PFSK-1 (cell line): ENCODE measurements around the gene ANKMY1.

ENCODE experiments used
- FOXP2 ChIP-seq: optimal IDR thresholded peaks from 2 replicates; pipeline ENCODE3; 2011; ENCODE audit warnings: borderline replicate concordance, control low read depth, inconsistent platforms; ENCODE audit not compliant: insufficient read depth; ENCODE audit errors: extremely low read length, extremely low read depth
- POLR2AphosphoS5 ChIP-seq: IDR thresholded peaks from 2 replicates; pipeline ENCODE4 v1.6.1; 2012; ENCODE audit warnings: low read depth, mild to moderate bottlenecking, control low read depth, low read length, moderate library complexity
- SIN3A ChIP-seq: IDR thresholded peaks from 2 replicates; pipeline ENCODE4 v1.6.1; 2012; ENCODE audit warnings: mild to moderate bottlenecking, low read length, moderate library complexity, borderline replicate concordance; ENCODE audit not compliant: insufficient read depth
- TAF1 ChIP-seq: IDR thresholded peaks from 2 replicates; pipeline ENCODE4 v1.6.1; 2012; ENCODE audit warnings: low read length, control low read depth, borderline replicate concordance; ENCODE audit not compliant: insufficient read depth
- TF ChIP-seq, protein P1 (sequence below), 2 experiments: IDR thresholded peaks; 2 replicates each; pipeline versions ENCODE4 v1.6.1 to v1.8.0; 2011 to 2012; ENCODE audit warnings: low read depth in 2 of 2, low read length in 2 of 2, control low read depth in 1 of 2, inconsistent platforms in 1 of 2, mild to moderate bottlenecking in 1 of 2, moderate library complexity in 1 of 2; ENCODE audit not compliant: insufficient read depth in 1 of 2

Gene ANKMY1

DNA sequence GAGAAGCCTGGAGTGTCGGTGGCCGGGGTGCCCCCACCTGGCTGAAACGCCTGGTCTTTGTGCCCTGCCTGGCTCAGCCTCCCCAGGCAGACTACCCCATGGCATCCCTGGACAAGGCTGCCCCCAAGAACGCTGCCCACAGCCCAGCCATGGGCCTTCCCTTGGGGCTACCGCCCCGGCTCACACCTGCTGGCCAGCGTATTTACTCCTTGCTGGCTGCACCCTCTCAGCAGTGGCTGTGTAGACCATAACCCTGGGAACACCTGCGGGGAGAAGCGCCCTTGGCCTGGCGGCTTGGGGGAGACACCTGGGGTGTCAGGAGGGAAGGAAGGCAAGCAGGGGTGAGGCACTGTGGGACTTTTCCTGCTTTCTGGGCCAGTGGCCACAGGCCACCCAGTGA, 46.1 kb upstream of the ANKMY1 start:
- TF ChIP-seq, protein P1, sequence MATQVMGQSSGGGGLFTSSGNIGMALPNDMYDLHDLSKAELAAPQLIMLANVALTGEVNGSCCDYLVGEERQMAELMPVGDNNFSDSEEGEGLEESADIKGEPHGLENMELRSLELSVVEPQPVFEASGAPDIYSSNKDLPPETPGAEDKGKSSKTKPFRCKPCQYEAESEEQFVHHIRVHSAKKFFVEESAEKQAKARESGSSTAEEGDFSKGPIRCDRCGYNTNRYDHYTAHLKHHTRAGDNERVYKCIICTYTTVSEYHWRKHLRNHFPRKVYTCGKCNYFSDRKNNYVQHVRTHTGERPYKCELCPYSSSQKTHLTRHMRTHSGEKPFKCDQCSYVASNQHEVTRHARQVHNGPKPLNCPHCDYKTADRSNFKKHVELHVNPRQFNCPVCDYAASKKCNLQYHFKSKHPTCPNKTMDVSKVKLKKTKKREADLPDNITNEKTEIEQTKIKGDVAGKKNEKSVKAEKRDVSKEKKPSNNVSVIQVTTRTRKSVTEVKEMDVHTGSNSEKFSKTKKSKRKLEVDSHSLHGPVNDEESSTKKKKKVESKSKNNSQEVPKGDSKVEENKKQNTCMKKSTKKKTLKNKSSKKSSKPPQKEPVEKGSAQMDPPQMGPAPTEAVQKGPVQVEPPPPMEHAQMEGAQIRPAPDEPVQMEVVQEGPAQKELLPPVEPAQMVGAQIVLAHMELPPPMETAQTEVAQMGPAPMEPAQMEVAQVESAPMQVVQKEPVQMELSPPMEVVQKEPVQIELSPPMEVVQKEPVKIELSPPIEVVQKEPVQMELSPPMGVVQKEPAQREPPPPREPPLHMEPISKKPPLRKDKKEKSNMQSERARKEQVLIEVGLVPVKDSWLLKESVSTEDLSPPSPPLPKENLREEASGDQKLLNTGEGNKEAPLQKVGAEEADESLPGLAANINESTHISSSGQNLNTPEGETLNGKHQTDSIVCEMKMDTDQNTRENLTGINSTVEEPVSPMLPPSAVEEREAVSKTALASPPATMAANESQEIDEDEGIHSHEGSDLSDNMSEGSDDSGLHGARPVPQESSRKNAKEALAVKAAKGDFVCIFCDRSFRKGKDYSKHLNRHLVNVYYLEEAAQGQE (IDR thresholded peaks at IDR 0.05; ENCODE audit: insufficient read depth in 1 of 2, low read depth in 2 of 2, low read length in 2 of 2), result no peak
- TF ChIP-seq TAF1 (no peak), POLR2AphosphoS5 (no peak), SIN3A (no peak), FOXP2 (no peak)

DNA sequence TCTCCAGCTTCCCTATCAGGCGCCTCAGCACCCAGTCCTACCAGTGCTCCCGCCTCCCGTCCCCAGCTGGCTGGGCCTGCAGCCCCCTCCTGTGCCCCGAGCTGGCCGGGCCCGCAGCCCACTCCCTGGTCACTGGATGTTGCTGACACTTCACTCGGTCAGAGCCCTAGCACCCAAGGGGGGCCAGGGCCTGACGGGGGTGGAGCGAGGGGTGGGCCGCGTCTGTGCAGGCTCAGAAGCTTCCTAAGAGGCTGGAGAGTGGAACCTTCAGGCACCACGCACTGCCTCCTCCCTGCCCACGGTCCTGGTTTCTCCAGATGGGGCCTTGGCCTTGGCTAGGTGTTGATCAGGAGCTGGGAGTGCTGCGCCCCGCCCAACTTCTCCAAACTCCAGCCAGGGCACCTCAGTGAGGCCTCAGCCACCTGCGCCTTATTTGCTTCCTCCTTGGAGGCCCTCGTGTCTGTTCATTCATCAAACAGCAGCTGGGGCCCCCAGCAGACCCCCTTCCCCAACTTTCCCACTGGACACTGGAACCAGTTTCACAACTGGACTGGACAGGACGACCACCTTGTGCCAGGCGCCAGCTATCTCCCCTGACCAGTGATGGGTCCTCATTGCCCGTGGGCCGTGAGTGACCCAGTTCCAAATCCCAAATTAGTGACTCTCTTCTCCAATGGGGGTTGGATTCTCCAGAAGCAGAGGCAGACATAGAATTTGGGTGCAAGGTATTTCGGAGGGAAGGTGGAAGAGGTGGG, 45.5 kb upstream of the ANKMY1 start:
- no peak for TF ChIP-seq TAF1
- TF ChIP-seq POLR2AphosphoS5, result no peak
- TF ChIP-seq, protein P1 (IDR thresholded peaks at IDR 0.05; ENCODE audit: insufficient read depth in 1 of 2, low read depth in 2 of 2, low read length in 2 of 2), result no peak
- no peak for TF ChIP-seq SIN3A
- no peak for TF ChIP-seq FOXP2

DNA sequence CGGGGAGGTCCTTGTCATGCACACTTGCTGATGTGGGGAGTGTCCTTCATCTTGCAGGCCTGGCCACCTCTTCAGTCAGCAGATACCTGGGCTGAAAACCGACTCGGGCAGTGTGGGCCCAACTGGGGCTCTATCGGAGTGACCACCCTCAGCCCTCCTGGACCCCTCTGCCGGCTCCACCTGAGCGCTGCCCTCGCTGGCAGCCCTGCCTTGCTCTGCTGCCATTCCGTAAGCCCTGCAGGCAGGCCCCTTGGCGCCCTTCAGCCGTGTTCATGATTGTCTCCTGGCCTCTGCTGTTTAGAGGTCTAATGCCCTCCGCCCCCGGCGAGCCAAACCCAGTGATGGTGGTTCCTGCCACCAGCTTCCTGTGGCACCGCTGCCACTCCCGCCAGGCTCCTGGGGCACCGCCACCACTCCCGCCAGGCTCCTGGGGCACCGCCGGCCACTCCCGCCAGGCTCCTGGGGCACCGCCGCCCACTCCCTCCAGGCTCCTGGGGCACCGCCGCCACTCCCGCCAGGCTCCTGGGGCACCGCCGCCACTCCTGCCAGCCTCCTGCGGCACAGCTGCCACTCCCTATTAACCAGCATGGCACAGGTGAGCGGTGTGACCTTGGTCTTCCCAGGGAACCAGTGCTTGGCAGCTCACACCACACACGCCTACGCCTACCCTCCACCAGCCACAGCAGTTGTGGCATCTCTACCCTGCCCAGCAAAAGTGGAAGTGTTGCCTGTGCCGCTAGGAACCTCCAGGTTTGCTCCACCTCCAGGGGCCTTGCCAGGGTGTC, 44.7 kb upstream of the ANKMY1 start:
- TF ChIP-seq, protein P1 (IDR thresholded peaks at IDR 0.05; ENCODE audit: insufficient read depth in 1 of 2, low read depth in 2 of 2, low read length in 2 of 2), result no peak
- TF ChIP-seq SIN3A (no peak), TAF1 (no peak), FOXP2 (no peak), POLR2AphosphoS5 (no peak)

DNA sequence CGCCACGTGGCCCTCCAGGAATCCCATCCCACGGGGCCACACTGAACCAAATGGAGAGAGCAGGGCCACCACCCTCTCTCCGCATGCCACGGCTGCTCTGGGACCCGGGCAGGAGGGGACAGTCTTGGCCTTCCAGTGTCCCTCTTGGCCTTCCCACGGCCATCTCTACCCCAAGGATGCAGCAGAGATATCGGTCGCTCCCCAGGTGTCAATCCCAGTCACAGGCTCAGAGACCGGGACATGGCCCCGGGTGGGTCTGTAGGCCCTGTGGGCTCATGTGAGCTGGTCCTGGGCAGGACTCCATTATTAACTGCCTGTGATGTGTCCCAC, 44.0 kb upstream of the ANKMY1 start:
- TF ChIP-seq TAF1, result no peak
- TF ChIP-seq SIN3A, result no peak
- no peak for TF ChIP-seq POLR2AphosphoS5
- TF ChIP-seq FOXP2, result no peak
- TF ChIP-seq, protein P1 (IDR thresholded peaks at IDR 0.05; ENCODE audit: insufficient read depth in 1 of 2, low read depth in 2 of 2, low read length in 2 of 2), result no peak
